Measurements from ENCODE around the gene CIB4.

DNA sequence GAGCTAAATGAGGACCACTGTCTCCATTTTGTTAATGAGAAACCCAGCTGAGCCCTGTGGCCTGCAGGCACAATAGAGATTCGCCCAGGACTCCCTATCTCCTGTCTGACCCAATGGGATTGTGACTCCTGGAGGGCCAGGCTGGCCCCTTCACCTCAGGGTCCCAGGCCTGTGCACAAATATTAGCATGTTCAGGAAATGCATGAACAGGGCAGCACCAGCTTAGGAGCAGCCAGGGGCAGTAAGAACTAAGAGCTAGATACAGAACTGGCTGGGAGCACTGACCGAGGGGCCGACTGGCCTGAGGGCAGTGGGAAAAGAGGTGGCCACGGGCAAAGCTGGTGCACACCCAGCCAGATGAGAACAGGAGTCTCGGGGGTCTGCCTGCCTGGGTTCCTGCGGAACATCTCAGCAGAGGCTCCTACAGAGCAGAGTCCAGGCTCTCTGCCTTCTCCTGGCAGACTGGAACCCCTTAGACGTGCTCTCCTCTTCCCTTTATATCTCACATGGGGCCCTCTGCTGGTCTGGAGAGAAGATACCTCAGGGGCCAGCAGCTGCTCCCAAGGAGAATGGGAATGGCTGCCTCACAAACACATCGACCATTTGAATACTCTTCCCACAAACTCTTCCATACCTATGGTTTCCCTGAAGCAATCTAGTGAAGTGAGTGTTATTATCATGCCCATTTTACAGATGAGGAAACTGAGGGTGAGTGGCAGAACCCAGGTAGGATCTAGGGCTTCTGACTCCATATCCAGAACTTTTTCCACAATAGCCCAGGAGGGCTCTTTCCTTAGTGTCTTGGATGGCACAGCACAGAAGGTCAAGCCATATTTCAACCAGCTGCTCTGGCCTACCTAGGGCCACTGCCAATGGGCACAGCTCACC lies 85.7 kb downstream of the CIB4 start:
- TF ChIP-seq, protein P1, sequence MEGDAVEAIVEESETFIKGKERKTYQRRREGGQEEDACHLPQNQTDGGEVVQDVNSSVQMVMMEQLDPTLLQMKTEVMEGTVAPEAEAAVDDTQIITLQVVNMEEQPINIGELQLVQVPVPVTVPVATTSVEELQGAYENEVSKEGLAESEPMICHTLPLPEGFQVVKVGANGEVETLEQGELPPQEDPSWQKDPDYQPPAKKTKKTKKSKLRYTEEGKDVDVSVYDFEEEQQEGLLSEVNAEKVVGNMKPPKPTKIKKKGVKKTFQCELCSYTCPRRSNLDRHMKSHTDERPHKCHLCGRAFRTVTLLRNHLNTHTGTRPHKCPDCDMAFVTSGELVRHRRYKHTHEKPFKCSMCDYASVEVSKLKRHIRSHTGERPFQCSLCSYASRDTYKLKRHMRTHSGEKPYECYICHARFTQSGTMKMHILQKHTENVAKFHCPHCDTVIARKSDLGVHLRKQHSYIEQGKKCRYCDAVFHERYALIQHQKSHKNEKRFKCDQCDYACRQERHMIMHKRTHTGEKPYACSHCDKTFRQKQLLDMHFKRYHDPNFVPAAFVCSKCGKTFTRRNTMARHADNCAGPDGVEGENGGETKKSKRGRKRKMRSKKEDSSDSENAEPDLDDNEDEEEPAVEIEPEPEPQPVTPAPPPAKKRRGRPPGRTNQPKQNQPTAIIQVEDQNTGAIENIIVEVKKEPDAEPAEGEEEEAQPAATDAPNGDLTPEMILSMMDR (conservative IDR thresholded peaks at IDR 0.05; ENCODE audit: low read depth, low read length): no peak
- no peak for TF ChIP-seq MXI1 (IDR thresholded peaks at IDR 0.05; ENCODE audit: borderline replicate concordance, low read depth, low read length)
- TF ChIP-seq, protein P2, sequence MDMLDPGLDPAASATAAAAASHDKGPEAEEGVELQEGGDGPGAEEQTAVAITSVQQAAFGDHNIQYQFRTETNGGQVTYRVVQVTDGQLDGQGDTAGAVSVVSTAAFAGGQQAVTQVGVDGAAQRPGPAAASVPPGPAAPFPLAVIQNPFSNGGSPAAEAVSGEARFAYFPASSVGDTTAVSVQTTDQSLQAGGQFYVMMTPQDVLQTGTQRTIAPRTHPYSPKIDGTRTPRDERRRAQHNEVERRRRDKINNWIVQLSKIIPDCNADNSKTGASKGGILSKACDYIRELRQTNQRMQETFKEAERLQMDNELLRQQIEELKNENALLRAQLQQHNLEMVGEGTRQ (IDR thresholded peaks at IDR 0.05; ENCODE audit: low read depth, low read length): no peak
- TF ChIP-seq POLR2A (IDR thresholded peaks at IDR 0.05; ENCODE audit: low read depth, low read length): no peak
- no peak for TF ChIP-seq FOS (IDR thresholded peaks at IDR 0.05; ENCODE audit: low read depth, low read length)
- no peak for TF ChIP-seq MAFK (IDR thresholded peaks at IDR 0.05; ENCODE audit: low read depth, low read length)

All from IMR-90 (cell line).